T47D (cell line): ENCODE measurements around the gene RABEPK.

Experiments used
- DNase-seq, 2 experiments: peaks; one replicate each; pipeline versions ENCODE4 v3.0.0 to v3.0.0-alpha.2; 2011 to 2012; ENCODE audit warnings: low read depth in 1 of 2, low spot score in 1 of 2
- JUND ChIP-seq: IDR thresholded peaks from 2 replicates; pipeline ENCODE4 v1.6.1; 2012; ENCODE audit warnings: low read depth
- in situ Hi-C: cut with HindIII; loops from 2 replicates; pipeline ENCODE4 v1.10.0; 2016; ENCODE audit warnings: low sequenced_read_pairs, low pct_unique_long_range_greater_than_20kb

Gene RABEPK

GRCh38 chr9:125268394-125269013 lies 68.2 kb downstream of the RABEPK start:
- DNase-seq = no peak
- no peak for TF ChIP-seq JUND
- in situ Hi-C loops = no loop called here

- no peak for TF ChIP-seq JUND
- in situ Hi-C loops = no loop called here
- no peak for DNase-seq
These were observed 68.7 kb downstream of the RABEPK start for GRCh38 chr9:125269014-125269397.

- DNase-seq = peak in 1 of 2 experiments; percentile 44
- no peak for TF ChIP-seq JUND
- in situ Hi-C loops = no loop called here
These were observed 70.7 kb downstream of the RABEPK start for GRCh38 chr9:125271081-125271480.

- TF ChIP-seq JUND = peak; percentile 41; the same call in 1 of the 2 replicates
- in situ Hi-C loops = no loop called here
- DNase-seq = peak; percentile 45 to 91
These were observed 72.4 kb downstream of the RABEPK start for GRCh38 chr9:125272697-125273096.

GRCh38 chr9:125276771-125277170 lies 76.4 kb downstream of the RABEPK start:
- in situ Hi-C loops = no loop called here
- DNase-seq = no peak
- no peak for TF ChIP-seq JUND

- DNase-seq = no peak
- in situ Hi-C loops = no loop called here
These were observed 77.1 kb downstream of the RABEPK start for GRCh38 chr9:125277411-125277810.

GRCh38 chr9:125280945-125281344 lies 80.6 kb downstream of the RABEPK start:
- TF ChIP-seq JUND = no peak
- DNase-seq = no peak
- in situ Hi-C loops = no loop called here

More at GRCh38 chr9:125277411-125277810, 77.1 kb downstream of the RABEPK start:
- no peak for TF ChIP-seq JUND
